Hepatocyte (in vitro differentiated cells): ENCODE data around the gene FBXO8.

Experiments used
- CTCF ChIP-seq: fragments of 200-600 bp; sonication (generic); IDR thresholded peaks from 2 replicates; pipeline ENCODE4 v1.5.1; 2016; ENCODE audit warnings: antibody characterized with exemption, mild to moderate bottlenecking; ENCODE audit not compliant: poor library complexity
- EZH2 ChIP-seq: fragments of 200-600 bp; sonication (generic); IDR thresholded peaks from 2 replicates; pipeline ENCODE4 v1.6.1; 2016; ENCODE audit warnings: antibody characterized with exemption, mild to moderate bottlenecking, borderline replicate concordance
- EZH2phosphoT487 ChIP-seq: fragments of 200-600 bp; sonication (generic); IDR thresholded peaks from one replicate; pipeline ENCODE4 v1.6.1; 2018; ENCODE audit warnings: antibody characterized with exemption, mild to moderate bottlenecking, low read depth, moderate library complexity; ENCODE audit not compliant: unreplicated experiment, severe bottlenecking

- TF ChIP-seq CTCF (no peak), EZH2 (no peak), EZH2phosphoT487 (no peak)
Observed at GRCh38 chr4:174256277-174256713, 27.2 kb downstream of the FBXO8 start.
